Measurements from ENCODE around the gene OR1K1. TPM values are rescaled to one million over a fixed set of nuclear protein-coding genes. Genes with fewer than 3 reads are reported as not detected.

OR1K1 gene
- total RNA-seq, 1 experiment from 2014 or later: not detected

DNA sequence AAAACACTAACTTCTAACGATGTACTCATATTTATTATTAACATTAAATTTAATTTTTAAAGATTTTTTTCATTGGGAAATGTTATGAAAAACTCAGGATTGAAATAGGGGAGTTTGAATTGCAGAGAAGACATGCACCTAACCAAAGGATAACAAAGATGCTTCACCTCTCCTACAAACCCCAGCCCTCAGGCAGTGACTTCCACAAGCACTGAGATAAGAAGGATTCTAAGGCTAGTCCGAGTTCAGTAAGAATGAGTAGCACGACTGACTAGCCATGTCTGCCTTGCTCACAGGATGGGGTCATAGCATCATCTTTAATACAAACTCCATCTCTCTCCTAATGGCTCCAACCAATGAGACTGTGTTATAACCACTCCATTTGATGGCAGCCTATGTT lies 18.3 kb upstream of the OR1K1 start:
- peaks cover 0 to 17% of the 10 kb centered on the region in 2 experiments; a peak in 2 of 4 replicates for H3K4me1 ChIP-seq (ENCODE audit: control insufficient read depth in 1 of 2, insufficient read depth in 2 of 2, low read length in 2 of 2)
- H3K79me2 ChIP-seq (ENCODE audit: insufficient read depth, low read length): no peaks in the 10 kb centered on the region
- H3K9me3 ChIP-seq (ENCODE audit: control insufficient read depth in 1 of 2, insufficient read depth in 1 of 2, low read depth in 1 of 2, low read length in 2 of 2): no peaks in the 10 kb centered on the region
- H3K4me2 ChIP-seq (ENCODE audit: low read length): no peak overlapping the region
- ATAC-seq (no peak), DNase-seq (ENCODE audit: low read depth, low spot score) (no peak)
- TF ChIP-seq CEBPB (IDR thresholded peaks at IDR 0.05; ENCODE audit: low read depth) (no peak), FOSL1 (IDR thresholded peaks at IDR 0.05; ENCODE audit: low read depth) (no peak), TCF7L2 (IDR thresholded peaks at IDR 0.05; ENCODE audit: borderline replicate concordance, extremely low read depth, insufficient read depth, insufficient read length) (no peak), ZNF274 (IDR thresholded peaks at IDR 0.05; ENCODE audit: low read depth, low read length) (no peak), MAX (IDR thresholded peaks at IDR 0.05) (no peak), RAD21 (IDR thresholded peaks at IDR 0.05; ENCODE audit: low read depth) (no peak), ZFX (IDR thresholded peaks at IDR 0.05) (no peak), EZH2 (IDR thresholded peaks at IDR 0.05) (no peak), CBX3 (IDR thresholded peaks at IDR 0.05; ENCODE audit: low read depth) (no peak), SRF (IDR thresholded peaks at IDR 0.05; ENCODE audit: low read depth) (no peak), EZH2phosphoT487 (IDR thresholded peaks at IDR 0.05; ENCODE audit: borderline replicate concordance) (no peak), YY1 (IDR thresholded peaks at IDR 0.05; ENCODE audit: extremely low read depth, insufficient replicate concordance, low read depth, low read length) (no peak)
- TF ChIP-seq, protein P1, sequence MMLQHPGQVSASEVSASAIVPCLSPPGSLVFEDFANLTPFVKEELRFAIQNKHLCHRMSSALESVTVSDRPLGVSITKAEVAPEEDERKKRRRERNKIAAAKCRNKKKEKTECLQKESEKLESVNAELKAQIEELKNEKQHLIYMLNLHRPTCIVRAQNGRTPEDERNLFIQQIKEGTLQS (IDR thresholded peaks at IDR 0.05): no peak
- TF ChIP-seq, protein P2, sequence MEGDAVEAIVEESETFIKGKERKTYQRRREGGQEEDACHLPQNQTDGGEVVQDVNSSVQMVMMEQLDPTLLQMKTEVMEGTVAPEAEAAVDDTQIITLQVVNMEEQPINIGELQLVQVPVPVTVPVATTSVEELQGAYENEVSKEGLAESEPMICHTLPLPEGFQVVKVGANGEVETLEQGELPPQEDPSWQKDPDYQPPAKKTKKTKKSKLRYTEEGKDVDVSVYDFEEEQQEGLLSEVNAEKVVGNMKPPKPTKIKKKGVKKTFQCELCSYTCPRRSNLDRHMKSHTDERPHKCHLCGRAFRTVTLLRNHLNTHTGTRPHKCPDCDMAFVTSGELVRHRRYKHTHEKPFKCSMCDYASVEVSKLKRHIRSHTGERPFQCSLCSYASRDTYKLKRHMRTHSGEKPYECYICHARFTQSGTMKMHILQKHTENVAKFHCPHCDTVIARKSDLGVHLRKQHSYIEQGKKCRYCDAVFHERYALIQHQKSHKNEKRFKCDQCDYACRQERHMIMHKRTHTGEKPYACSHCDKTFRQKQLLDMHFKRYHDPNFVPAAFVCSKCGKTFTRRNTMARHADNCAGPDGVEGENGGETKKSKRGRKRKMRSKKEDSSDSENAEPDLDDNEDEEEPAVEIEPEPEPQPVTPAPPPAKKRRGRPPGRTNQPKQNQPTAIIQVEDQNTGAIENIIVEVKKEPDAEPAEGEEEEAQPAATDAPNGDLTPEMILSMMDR (IDR thresholded peaks at IDR 0.05 in 2 of 3, conservative IDR thresholded peaks at IDR 0.05 in 1 of 3; ENCODE audit: borderline replicate concordance in 1 of 3, insufficient read depth in 1 of 3, low read depth in 2 of 3, low read length in 2 of 3): no peak
- no peaks in the 10 kb centered on the region for H3K36me3 ChIP-seq (ENCODE audit: control insufficient read depth in 1 of 2, insufficient read depth in 2 of 2, low read length in 2 of 2)
- H3K27me3 ChIP-seq (ENCODE audit: insufficient read depth, low read length): 0 out of 2 replicates have a peak, but pooled peaks cover 6% of the 10 kb centered on the region
- no peak overlapping the region for H3K27ac ChIP-seq (ENCODE audit: low read depth, low read length)
- no TSS peak for BruUV-seq (replicated peaks)
- H2AFZ ChIP-seq (ENCODE audit: low read depth, low read length, poor library complexity, severe bottlenecking): no peak overlapping the region
- no peaks in the 10 kb centered on the region for H4K20me1 ChIP-seq (ENCODE audit: insufficient read depth)
- no peak overlapping the region for H3K9ac ChIP-seq (ENCODE audit: low read length)
- ChIA-PET CTCF (no interaction called here), RAD21 (ENCODE audit: low non-redundant PET in 1 of 2, low total read pairs in 2 of 2, uncharacterized antibody in 2 of 2, unreplicated experiment in 2 of 2) (no interaction called here), POLR2A (no interaction called here)
- intact Hi-C loops (cut with micrococcal nuclease): no loop called here
- no peak overlapping the region for H3K4me3 ChIP-seq (replicated peaks in 1 of 2; ENCODE audit: low read depth in 1 of 2, low read length in 2 of 2)
- H3K9me2 ChIP-seq (ENCODE audit: insufficient read depth): no peaks in the 10 kb centered on the region

Measured in HCT116 (cell line).